ENCODE data around the gene SLC44A4. TPM values are rescaled to one million over a fixed set of nuclear protein-coding genes. Genes with fewer than 3 reads are reported as not detected.
A peak's percentile ranks its signal among the peaks of the same experiment; 100 is the strongest.

The SLC44A4 gene
- total and polyA plus RNA-seq, 2 of the 8 experiments (the other 6 are each of a cell fraction or from before 2014, with no cell fraction given) = 4.8 to 7.0 TPM

DNA sequence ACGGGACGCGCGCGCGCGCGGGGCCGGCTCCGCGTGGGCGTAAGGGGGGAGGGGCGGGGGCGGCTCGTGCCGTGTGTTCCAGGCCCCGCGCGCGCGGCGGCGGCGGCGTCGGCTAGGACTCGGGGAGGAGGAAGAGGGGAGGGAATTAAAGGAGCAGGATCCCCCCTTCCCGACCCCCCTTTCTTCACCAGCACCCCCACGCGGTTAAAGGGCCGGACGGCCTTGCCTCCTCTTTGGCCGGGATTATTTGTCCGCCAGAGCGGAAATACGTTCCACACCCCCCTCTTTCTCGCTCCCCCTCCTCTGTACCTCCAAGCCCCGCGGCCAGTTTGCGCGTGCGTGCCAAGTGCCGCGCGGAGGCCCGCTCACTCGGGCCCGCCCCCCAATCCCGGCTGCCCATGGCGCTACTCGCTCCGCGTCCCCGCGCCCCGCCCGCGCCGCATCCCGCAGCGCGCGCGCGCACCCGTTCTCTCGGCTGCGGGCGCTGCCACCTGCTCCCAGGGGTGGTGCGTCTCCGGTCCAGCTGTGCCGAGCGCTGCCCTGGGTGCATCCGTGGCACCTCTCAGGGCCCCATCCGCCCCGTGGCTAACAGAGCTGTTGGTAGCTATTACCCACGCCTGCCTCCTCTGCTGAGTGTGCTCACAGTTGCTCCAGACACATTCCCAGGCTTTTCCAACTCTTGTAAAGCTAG, 23.3 kb upstream of the SLC44A4 start, which contains the start of gene ZBTB12:
ZBTB12 (minus strand) TSS at position 134 of the 691 bp plus-strand sequence. CDS start 781 bp downstream, outside the sequence.
- no peak within 1 kb of the TSS for H3K27ac ChIP-seq (ENCODE audit: low read depth, low read length)
- H3K27me3 ChIP-seq (replicated peaks in 1 of 4; ENCODE audit: control insufficient read depth in 3 of 4, extremely low read depth in 1 of 4, insufficient read depth in 3 of 4, low read length in 3 of 4) = no peaks in the 10 kb centered on the region
- WGBS, 2 experiments (ENCODE audit: extremely low coverage in 1 of 2, insufficient coverage in 1 of 2, insufficient read length in 1 of 2, insufficient replicate concordance in 2 of 2, low coverage in 1 of 2, low lambda C conversion rate in 2 of 2, missing lambda C conversion rate in 1 of 2) = 2% methylated on average over 47 of the region's 77 CpGs; no CpG with 5 or more reads in 1 of the 2 experiments
- FAIRE-seq = no peak
- 0 out of 2 replicates have a peak within 1 kb of the TSS, but pooled peaks have one; percentile 6 for H2BK20ac ChIP-seq (ENCODE audit: low read length)
- peaks cover 0 to 18% (median 12%) of the 10 kb centered on the region in 4 experiments; a peak in 6 of 7 replicates for H3K4me1 ChIP-seq (replicated peaks in 1 of 4; ENCODE audit: control insufficient read depth in 3 of 4, insufficient read depth in 4 of 4, low read length in 3 of 4)
- H2BK120ac ChIP-seq (replicated peaks; ENCODE audit: low read depth, low read length) = no peak within 1 kb of the TSS
- H4K5ac ChIP-seq (ENCODE audit: insufficient read length, low read depth, low read length) = peak within 1 kb of the TSS; percentile 20
- no peaks in the 10 kb centered on the region for H4K20me1 ChIP-seq (replicated peaks in 1 of 2; ENCODE audit: control insufficient read depth in 1 of 2, insufficient read depth in 2 of 2, low read length in 2 of 2)
- H3K4me3 ChIP-seq (ENCODE audit: extremely low read depth in 1 of 4, insufficient read depth in 2 of 4, low read depth in 3 of 4, low read length in 4 of 4) = peak within 1 kb of the TSS; percentile 29 to 66 (median 51)
- H4K8ac ChIP-seq (ENCODE audit: extremely low read depth, insufficient read depth, low read length) = peak within 1 kb of the TSS; percentile 42
- peak within 1 kb of the TSS; percentile 86 for H3K4me2 ChIP-seq (ENCODE audit: insufficient read depth in 1 of 2, low read depth in 2 of 2, low read length in 2 of 2)
- no peak within 1 kb of the TSS for H2AFZ ChIP-seq (ENCODE audit: low read length)
- H4K91ac ChIP-seq (replicated peaks; ENCODE audit: insufficient read length, low read length) = peak within 1 kb of the TSS; percentile 62
- peaks cover 10% of the 10 kb centered on the region for H3K23me2 ChIP-seq (ENCODE audit: low read depth, low read length)
- H2AK5ac ChIP-seq (ENCODE audit: low read depth, low read length) = no peak within 1 kb of the TSS
- H3K4ac ChIP-seq (replicated peaks; ENCODE audit: insufficient read length, low read depth, low read length) = peak within 1 kb of the TSS; percentile 19
- H3K18ac ChIP-seq (ENCODE audit: extremely low read depth, low read length) = peak within 1 kb of the TSS; percentile 95
- H3K36me3 ChIP-seq (ENCODE audit: control insufficient read depth in 2 of 4, insufficient read depth in 4 of 4, low read length in 3 of 4) = peaks cover 0 to 5% (median 3%) of the 10 kb centered on the region in 4 experiments; a peak in 3 of 8 replicates
- ChIA-PET POLR2A (ENCODE audit: partially characterized antibody) (interaction anchor here (0.7 to 1.2 kb wide), 9 partner anchors 11 to 188 kb away, joined by 3 to 5 read pairs (median 3); partner anchors contain the start of genes HSPA1A and HSPA1L), CTCF (ENCODE audit: partially characterized antibody) (interaction anchor here (0.9 to 1.3 kb wide), 3 partner anchors 44 to 50 kb away, joined by 3 to 5 read pairs (median 3); partner anchors contain the start of gene CFB)
- peaks cover 2% of the 10 kb centered on the region for H3K79me1 ChIP-seq (ENCODE audit: low read depth, low read length)
- peaks cover 0 to 12% of the 10 kb centered on the region in 2 experiments; a peak in 2 of 4 replicates for H3K79me2 ChIP-seq (ENCODE audit: control insufficient read depth in 1 of 2, insufficient read depth in 2 of 2, low read length in 2 of 2)
- peak within 1 kb of the TSS in 3 of 4 experiments; percentile 34 to 57 (median 42); a peak in 5 of 7 replicates for H3K9ac ChIP-seq (replicated peaks in 1 of 4; ENCODE audit: extremely low read depth in 1 of 4, low read depth in 3 of 4, low read length in 3 of 4)
- peak within 1 kb of the TSS; percentile 81 for H2BK15ac ChIP-seq (ENCODE audit: low read length)
- DNase-seq (ENCODE audit: low read depth in 1 of 2, low spot score in 2 of 2) = peak; percentile 86 to 93
- H3K9me3 ChIP-seq (ENCODE audit: insufficient read depth in 2 of 2, low read depth in 1 of 2, low read length in 1 of 2) = no peaks in the 10 kb centered on the region
- no peak within 1 kb of the TSS for H3K23ac ChIP-seq (ENCODE audit: insufficient read length)
- H3K14ac ChIP-seq (ENCODE audit: insufficient read length) = no peak within 1 kb of the TSS
- peak within 1 kb of the TSS; percentile 68 for H2BK12ac ChIP-seq (ENCODE audit: low read depth, low read length)
- peak within 1 kb of the TSS; percentile 42 for H3K56ac ChIP-seq (replicated peaks; ENCODE audit: insufficient read length, low read depth, low read length)
- peak within 1 kb of the TSS; percentile 90; the same call in 1 of the 2 replicates for H2BK5ac ChIP-seq (ENCODE audit: low read depth, low read length)
- TF ChIP-seq TBP (IDR thresholded peaks at IDR 0.05; ENCODE audit: low read depth, low read length) (no peak), GTF2F1 (IDR thresholded peaks at IDR 0.05; ENCODE audit: borderline replicate concordance, low read depth, low read length) (no peak), EGR1 (IDR thresholded peaks at IDR 0.05; ENCODE audit: borderline replicate concordance, low read depth, low read length) (peak; percentile 49; the same call in 1 of the 2 replicates), SIRT6 (IDR thresholded peaks at IDR 0.05; ENCODE audit: low read length) (no peak), RBBP5 (IDR thresholded peaks at IDR 0.05; ENCODE audit: borderline replicate concordance, low read depth, low read length) (peak; percentile 69; the same call in 1 of the 2 replicates), NRF1 (IDR thresholded peaks at IDR 0.05; ENCODE audit: low read depth, low read length) (peak; percentile 44), KDM5A (IDR thresholded peaks at IDR 0.05; ENCODE audit: low read length) (no peak), HDAC2 (IDR thresholded peaks at IDR 0.05; ENCODE audit: borderline replicate concordance in 1 of 2, low read depth in 2 of 2, low read length in 2 of 2) (0 out of 4 replicates have a peak, but pooled peaks of 1 of the 2 experiments have one; percentile 70), SUZ12 (IDR thresholded peaks at IDR 0.05; ENCODE audit: low read length) (no peak), BCL11A (IDR thresholded peaks at IDR 0.05; ENCODE audit: low read depth in 2 of 2, low read length in 2 of 2) (no peak), SP1 (IDR thresholded peaks at IDR 0.05; ENCODE audit: low read depth, low read length) (peak; percentile 51; the same call in 1 of the 2 replicates), POU5F1 (IDR thresholded peaks at IDR 0.05; ENCODE audit: low read depth, low read length) (no peak)

Measured in H1 (cell line).